Activated B cell treated with CpG ODN at 0.5 μM for 24 hours (primary cell): ENCODE data around the gene PRDX2. TPM values are rescaled to one million over a fixed set of nuclear protein-coding genes. Genes with fewer than 3 reads are reported as not detected.

Experiments
- ATAC-seq: fragments of 200-7000 bp; cut with Tn5 transposase; one replicate; pipeline ENCODE4 v1.10.0; 2021; ENCODE audit warnings: low read depth, mild to moderate bottlenecking, moderate library complexity
- CTCF ChIA-PET: fragments of 350-600 bp; sonication (Branson Sonifier 250); formaldehyde crosslinking; loops from one replicate; lab custom pipeline; 2021; ENCODE audit warnings: antibody characterized with exemption; lab: Charles Lee
- POLR2A ChIA-PET: fragments of 350-600 bp; sonication (Branson Sonifier 250); formaldehyde crosslinking; loops from one replicate; lab custom pipeline; 2021; ENCODE audit warnings: antibody characterized with exemption; lab: Charles Lee
- DNase-seq: peaks from one replicate; pipeline ENCODE4 v3.0.0; 2022
- H3K27ac Mint-ChIP-seq: one replicate; pipeline ENCODE4 v1.8.0; 2020; ENCODE audit warnings: mixed read lengths
- H3K27me3 Mint-ChIP-seq: one replicate; pipeline ENCODE4 v1.8.0; 2021; ENCODE audit warnings: mixed read lengths
- H3K36me3 Mint-ChIP-seq: one replicate; pipeline ENCODE4 v1.8.0; 2021; ENCODE audit warnings: low read depth, mixed read lengths
- H3K4me1 Mint-ChIP-seq: one replicate; pipeline ENCODE4 v1.8.0; 2021; ENCODE audit warnings: mixed read lengths
- H3K4me3 Mint-ChIP-seq: one replicate; pipeline ENCODE4 v1.8.0; 2020; ENCODE audit warnings: mild to moderate bottlenecking, mixed read lengths
- H3K9me3 Mint-ChIP-seq: one replicate; pipeline ENCODE4 v1.8.0; 2020; ENCODE audit warnings: mixed read lengths
- CTCF ChIP-seq: fragments of 200-600 bp; IDR thresholded peaks from one replicate; pipeline ENCODE4 v1.8.0; 2022; ENCODE audit warnings: antibody characterized with exemption, mild to moderate bottlenecking
- intact Hi-C: fragments of 100-400 bp; cut with micrococcal nuclease; formaldehyde crosslinking; loops from one replicate; pipeline ENCODE4 v1.15.1; 2024
- total RNA-seq: library from RNA; stranded (reverse); gene quantifications from 2 replicates; pipeline ENCODE4 v1.2.3, GENCODE V29; 2022

The PRDX2 gene
- total RNA-seq, 1 donor from 2014 or later: 53.1 TPM

DNA sequence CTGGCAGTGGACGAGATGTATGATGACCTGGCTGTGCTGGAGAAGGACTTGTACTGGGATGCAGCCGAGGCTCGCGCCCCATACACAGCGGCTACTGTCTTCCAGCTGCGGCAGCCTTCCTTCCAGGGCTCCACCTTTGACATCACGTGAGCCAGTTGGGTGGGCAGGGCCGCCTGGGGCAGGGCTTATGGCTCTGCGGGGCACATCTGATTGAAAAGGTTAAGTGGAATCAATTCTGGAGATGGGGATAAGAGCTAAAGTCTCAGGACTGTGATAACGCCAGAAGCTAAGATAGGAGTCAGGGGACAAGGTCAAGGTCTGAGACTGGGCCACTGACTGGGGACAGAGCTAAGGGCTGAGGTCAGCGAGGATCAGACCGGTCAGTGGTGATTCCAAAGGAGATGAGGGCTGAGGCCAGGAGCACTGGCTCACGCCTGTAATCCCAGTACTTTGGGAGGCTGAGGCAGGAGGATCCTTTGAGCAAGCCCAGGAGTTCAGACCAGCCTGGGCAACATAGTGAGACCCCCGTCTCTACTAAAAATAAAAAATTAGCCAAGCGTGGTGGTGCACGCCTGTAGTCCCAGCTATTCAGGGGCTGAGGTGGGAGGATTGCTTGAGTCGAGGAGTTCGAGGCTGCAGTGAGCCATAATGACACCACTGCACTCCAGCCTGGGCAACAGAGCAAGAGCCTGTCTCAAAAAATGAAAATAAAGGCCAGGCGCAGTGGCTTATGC lies 45.3 kb downstream of the PRDX2 start:
- H3K36me3 Mint-ChIP-seq: no peaks in the 10 kb centered on the region
- no peak for TF ChIP-seq CTCF
- peaks cover 27% of the 10 kb centered on the region for H3K27me3 Mint-ChIP-seq
- ATAC-seq: no peak
- no peak for DNase-seq
- no peak overlapping the region for H3K27ac Mint-ChIP-seq
- CTCF ChIA-PET: interaction anchor here (0.9 to 1.0 kb wide), 2 partner anchors 22 to 29 kb away, joined by 3 read pairs; partner anchors contain the start of gene TRIR
- intact Hi-C loops: no loop called here
- H3K9me3 Mint-ChIP-seq: no peaks in the 10 kb centered on the region
- peaks cover 10% of the 10 kb centered on the region for H3K4me1 Mint-ChIP-seq
- H3K4me3 Mint-ChIP-seq: no peak overlapping the region
- POLR2A ChIA-PET: interaction anchor here (0.6 kb wide), 1 partner anchor 41 kb away, joined by 5 read pairs; no protein-coding TSS in a partner anchor

DNA sequence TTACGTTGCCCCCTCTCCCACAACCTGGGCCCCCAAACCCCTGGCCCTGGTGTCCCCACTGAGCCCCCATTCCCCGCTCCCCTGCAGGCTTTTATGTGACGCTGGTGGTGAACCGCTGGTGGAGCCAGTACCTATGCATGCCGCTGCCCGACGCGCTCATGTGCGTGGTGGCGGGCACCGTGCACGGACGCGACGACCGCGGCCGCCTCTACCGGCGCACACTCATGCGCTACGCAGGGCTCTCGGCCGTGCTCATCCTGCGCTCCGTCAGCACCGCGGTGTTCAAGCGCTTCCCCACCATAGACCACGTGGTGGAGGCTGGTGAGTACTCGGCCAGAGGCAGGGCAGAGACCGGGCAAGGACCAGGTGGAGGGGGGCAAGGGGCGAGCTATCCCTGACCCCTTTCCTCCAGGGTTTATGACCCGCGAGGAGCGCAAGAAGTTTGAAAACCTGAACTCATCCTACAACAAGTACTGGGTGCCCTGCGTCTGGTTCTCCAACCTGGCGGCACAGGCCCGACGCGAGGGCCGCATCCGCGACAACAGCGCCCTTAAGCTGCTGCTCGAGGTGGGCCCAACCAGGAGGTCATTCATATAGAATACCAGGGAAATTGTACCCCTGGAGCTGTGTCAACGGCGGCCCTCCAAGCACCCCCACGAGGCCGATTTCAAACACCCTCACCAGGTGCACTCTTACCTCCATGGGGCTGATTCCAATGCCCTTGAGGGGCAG lies 47.0 kb downstream of the PRDX2 start:
- Mint-ChIP-seq H3K27me3 (peaks cover 30% of the 10 kb centered on the region), H3K4me3 (no peak overlapping the region), H3K27ac (no peak overlapping the region), H3K36me3 (no peaks in the 10 kb centered on the region), H3K9me3 (no peaks in the 10 kb centered on the region), H3K4me1 (peaks cover 10% of the 10 kb centered on the region)
- no peak for ATAC-seq
- no peak for DNase-seq
- ChIA-PET POLR2A (no interaction called here), CTCF (interaction anchor here (0.7 to 1.3 kb wide), 2 partner anchors 38 to 40 kb away, joined by 4 read pairs; no protein-coding TSS in a partner anchor)
- intact Hi-C loops: no loop called here
- TF ChIP-seq CTCF: no peak

GRCh38 chr19:12752056-12752781 lies 49.4 kb downstream of the PRDX2 start:
- TF ChIP-seq CTCF: no peak
- POLR2A ChIA-PET: interaction anchor here (1.0 kb wide), 1 partner anchor 37 kb away, joined by 3 read pairs; no protein-coding TSS in a partner anchor
- Mint-ChIP-seq H3K4me3 (no peak overlapping the region), H3K36me3 (peaks cover 12% of the 10 kb centered on the region), H3K4me1 (peaks cover 5% of the 10 kb centered on the region), H3K9me3 (no peaks in the 10 kb centered on the region), H3K27me3 (peaks cover 26% of the 10 kb centered on the region), H3K27ac (no peak overlapping the region)
- no peak for ATAC-seq
- intact Hi-C loops: no loop called here
- DNase-seq: no peak
- CTCF ChIA-PET: interaction anchor here (2.1 kb wide), 1 partner anchor 11 kb away, joined by 4 read pairs; no protein-coding TSS in a partner anchor

DNA sequence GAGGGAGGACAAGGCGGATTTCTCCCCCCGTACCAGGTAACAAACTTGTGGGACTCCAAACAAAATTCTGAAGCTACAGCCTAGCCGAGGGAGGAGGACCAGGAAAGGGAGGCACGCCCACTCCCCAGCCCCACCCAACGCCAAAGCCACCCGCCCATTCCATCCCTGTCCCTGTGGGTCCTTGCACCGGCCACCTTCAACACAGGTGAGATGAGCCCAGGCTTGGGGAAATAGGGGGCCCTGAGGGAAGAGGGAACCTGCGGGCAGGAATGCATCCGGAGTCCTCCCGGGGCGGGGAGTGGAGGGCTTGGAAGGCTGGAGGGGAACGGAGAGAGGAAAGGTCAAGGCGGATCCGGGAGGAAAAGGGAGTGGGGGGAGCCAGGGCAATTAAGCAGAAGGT lies 50.0 kb downstream of the PRDX2 start, which contains the start of gene BEST2:
Gene BEST2, plus strand, starts transcription at position 157 of the 400 bp plus-strand sequence. CDS start 802 bp downstream, outside the sequence.
- peaks cover 5% of the 10 kb centered on the region for H3K4me1 Mint-ChIP-seq
- CTCF ChIA-PET: interaction anchor here (2.1 kb wide), 1 partner anchor 11 kb away, joined by 4 read pairs; no protein-coding TSS in a partner anchor
- intact Hi-C loops: no loop called here
- TF ChIP-seq CTCF: no peak
- no peak within 1 kb of the TSS for H3K4me3 Mint-ChIP-seq
- H3K36me3 Mint-ChIP-seq: peaks cover 17% of the 10 kb centered on the region
- no peak within 1 kb of the TSS for H3K27ac Mint-ChIP-seq
- H3K9me3 Mint-ChIP-seq: no peaks in the 10 kb centered on the region
- ATAC-seq: no peak
- POLR2A ChIA-PET: no interaction called here
- DNase-seq: no peak
- H3K27me3 Mint-ChIP-seq: peaks cover 26% of the 10 kb centered on the region
